Stimulated activated CD4-positive, alpha-beta T cell treated with anti-CD3 and anti-CD28 coated beads, Interleukin-4, amount 100 ng/mL, for 48 hours (primary cell): ENCODE measurements around the gene NSD1.
"Not testable (repeated sequence)": the region's sequence is repeated elsewhere in the genome, so short reads cannot be mapped to it uniquely, and the experiment has no call there.

Source experiments
- DNase-seq, 2 donors: peaks; one replicate each; pipeline ENCODE4 v3.0.0-alpha.2; 2020; ENCODE audit warnings: low read depth in 2 of 2

Gene NSD1

DNA sequence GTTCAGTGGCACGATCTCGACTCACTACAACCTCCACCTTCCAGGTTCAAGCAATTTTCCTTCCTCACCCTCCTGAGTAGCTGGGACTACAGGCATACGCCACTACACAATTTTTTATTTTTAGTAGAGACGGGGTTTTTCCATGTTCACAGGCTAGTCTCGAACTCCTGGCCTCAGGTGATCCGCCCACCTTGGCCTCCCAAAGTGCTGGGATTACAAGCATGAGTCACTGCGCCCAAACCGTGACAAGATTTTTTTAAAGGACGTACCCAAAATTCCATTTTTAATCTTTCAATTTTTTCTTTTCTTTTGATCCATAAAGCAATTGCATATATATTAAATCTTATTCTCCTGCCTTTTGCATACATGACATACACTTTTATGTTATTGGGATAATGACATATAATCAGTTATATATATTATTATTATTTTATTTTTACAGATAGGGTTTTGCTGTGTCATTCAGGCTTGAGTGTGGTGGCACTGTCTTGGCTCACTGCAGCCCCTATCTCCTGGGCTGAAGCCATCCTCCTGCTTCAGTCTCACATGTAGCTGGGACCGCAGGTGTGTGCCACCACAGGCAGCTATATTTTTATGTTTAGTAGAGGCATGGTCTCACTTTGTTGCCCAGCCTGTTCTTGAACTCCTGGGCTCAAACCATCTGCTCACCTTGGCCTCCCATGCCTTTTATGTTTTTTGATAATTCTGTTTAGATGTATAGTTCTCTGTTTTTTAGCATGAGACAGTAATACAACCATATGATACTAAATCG, 98.1 kb downstream of the NSD1 start:
- DNase-seq: no peak

DNA sequence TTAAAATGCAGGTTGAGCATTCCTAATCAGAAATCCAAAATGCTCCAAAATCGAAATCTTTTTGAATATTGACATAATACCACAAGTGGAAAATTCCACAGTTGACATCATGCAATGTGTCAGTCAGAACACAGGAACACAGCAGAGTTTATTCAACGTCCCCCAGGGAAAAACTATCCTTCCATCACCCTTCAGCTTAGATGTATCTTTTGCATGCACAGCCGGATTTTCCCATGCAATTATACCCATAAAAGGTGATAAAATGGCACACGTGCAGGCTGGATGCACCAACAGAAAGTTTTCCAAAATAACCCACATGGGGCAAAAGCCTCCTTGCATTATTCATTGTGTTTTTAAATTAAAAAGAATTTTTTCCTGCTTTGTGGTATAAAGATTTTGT, 98.8 kb downstream of the NSD1 start:
- no peak for DNase-seq

- no peak for DNase-seq
Observed at GRCh38 chr5:177232761-177233160, 99.2 kb downstream of the NSD1 start.

- no peak for DNase-seq
Observed at GRCh38 chr5:177233206-177233605, 99.6 kb downstream of the NSD1 start.

GRCh38 chr5:177233802-177234201, 100.2 kb downstream of the NSD1 start:
- no peak for DNase-seq

GRCh38 chr5:177234841-177235240, 101.3 kb downstream of the NSD1 start:
- no peak for DNase-seq

DNA sequence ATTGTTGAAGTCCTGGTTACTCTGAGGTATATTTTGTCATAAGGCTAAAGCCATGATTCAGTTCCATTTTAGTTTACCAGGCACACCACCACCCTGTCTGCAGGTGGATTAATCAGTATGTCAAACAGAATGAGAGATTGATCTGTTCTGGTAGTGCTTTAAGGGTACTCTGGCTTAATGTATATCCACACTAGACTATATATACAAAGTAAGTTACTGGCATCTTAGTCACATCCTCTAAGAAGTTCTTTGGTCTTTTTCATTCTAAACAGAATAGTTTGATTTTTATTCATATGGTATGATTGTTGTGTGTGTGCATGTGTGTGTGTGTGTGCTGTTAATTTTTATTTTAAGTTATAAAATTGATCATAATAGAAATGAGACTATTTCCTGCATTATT, 108.2 kb downstream of the NSD1 start:
- no peak for DNase-seq

- no peak for DNase-seq
Observed at GRCh38 chr5:177242304-177242703, 108.7 kb downstream of the NSD1 start.

- no peak for DNase-seq
Observed at GRCh38 chr5:177249761-177250537, 116.4 kb downstream of the NSD1 start.

DNA sequence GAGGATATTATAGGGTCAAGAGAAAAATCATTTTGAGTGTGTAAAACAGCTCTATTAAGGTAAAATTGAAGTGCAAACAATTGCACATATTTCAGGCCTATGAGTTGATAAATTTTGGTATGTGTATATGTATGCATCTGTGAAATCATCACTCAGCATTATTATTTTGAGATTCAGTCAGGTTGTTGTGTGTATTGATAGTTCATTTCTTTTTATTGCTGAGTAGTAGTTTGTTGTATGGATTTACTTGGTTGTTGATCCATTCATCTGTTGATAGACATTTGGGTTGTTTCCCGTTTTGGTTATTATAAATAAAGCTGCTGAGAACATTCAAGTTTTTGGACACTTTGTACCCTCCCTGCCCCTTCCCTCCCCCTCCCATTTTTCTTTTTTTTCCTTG, 119.7 kb downstream of the NSD1 start:
- DNase-seq: no peak

DNA sequence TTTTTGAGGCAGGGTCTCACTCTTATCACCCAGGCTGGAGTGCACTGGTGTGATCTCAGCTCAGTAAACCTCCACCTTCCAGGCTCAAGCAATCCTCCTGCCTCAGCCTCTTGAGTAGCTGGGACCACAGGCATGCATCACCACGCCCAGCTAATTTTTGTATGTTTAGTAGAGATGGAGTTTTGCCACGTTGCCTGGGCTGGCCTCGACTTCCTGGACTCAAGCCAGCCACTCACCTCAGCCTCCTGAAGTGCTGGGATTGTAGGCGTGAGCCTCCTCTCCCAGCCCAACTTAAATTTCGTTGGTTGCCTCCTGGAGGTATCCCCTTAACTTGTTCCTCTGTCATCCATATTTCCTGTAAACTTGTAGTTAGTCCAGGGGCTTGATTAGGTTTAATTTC, 122.7 kb downstream of the NSD1 start:
- DNase-seq: no peak

GRCh38 chr5:177258711-177259110, 125.1 kb downstream of the NSD1 start:
- DNase-seq: not testable (repeated sequence)

DNA sequence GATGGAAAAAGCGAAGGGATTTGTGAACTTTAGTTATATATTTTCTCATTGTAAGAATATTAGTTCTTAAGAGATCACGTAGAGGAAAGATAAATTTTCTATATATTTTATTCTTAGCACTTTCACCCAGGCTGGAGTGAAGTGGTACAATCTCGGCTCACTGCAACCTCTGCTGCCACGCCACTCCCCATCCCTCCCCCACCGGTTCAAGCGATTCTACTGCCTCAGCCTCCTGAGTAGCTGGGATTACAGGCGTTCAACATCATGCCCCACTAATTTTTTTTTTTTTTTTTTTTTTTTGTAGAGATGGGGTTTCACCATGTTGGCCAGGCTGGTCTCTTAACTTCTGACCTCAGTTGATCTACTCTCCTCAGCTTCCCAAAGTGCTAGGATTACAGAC, 127.4 kb downstream of the NSD1 start:
- no peak for DNase-seq

GRCh38 chr5:177261510-177261909, 127.9 kb downstream of the NSD1 start:
- no peak for DNase-seq

GRCh38 chr5:177264178-177264577, 130.6 kb downstream of the NSD1 start:
- DNase-seq: no peak

- no peak for DNase-seq
Observed at GRCh38 chr5:177265395-177265794, 131.8 kb downstream of the NSD1 start.

GRCh38 chr5:177269232-177269895, 135.8 kb downstream of the NSD1 start:
- no peak for DNase-seq

GRCh38 chr5:177269976-177270375, 136.4 kb downstream of the NSD1 start:
- DNase-seq: no peak

DNA sequence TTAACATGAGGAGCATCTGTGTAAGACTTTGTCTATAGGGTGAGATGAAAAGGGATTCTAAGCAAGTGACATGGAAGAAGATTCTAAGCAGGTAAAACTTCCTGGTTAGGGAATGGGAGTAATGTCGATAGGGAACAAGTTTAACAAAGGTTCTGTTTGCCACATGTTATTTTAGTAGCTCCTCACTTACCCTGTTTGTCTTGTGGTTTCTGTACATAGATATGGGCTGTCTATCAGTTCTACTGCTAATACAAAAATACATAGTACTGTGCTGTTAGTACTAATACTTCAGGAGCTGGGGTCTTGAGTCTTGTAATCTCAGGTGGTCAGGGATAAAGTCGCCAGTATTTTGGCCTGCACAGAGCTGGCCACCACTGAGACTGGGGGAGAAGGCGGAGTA, 137.1 kb downstream of the NSD1 start:
- no peak for DNase-seq

- DNase-seq: no peak
Observed at GRCh38 chr5:177271113-177271512, 137.5 kb downstream of the NSD1 start.

DNA sequence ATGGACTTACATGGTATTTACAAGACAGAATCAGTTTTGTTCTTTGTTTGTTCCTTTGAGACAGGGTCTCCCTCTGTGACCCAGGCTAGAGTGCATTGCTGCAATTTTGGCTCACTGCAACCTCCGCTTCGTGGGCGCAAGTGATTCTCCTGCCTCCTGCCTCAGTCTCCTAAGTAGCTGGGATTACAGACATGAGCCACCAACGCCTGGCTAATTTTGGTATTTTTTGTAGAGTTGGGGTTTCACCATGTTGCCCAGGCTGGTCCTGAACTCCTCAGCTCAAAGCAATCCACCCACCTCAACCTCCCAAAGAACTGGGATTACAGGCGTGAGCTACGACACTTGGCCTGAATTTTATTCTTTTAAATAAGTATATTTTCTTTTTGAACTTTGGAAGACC, 142.3 kb downstream of the NSD1 start:
- DNase-seq: no peak

GRCh38 chr5:177276886-177277285, 143.3 kb downstream of the NSD1 start:
- DNase-seq: no peak

GRCh38 chr5:177288191-177288590, 154.6 kb downstream of the NSD1 start:
- no peak for DNase-seq
